Activated gamma-delta T cell treated with Interleukin-2 at 50 U/mL for 16 hours (primary cell): ENCODE data around the gene PLEKHH1.
"Not testable (repeated sequence)": the region's sequence is repeated elsewhere in the genome, so short reads cannot be mapped to it uniquely, and the experiment has no call there.

Experiments
- DNase-seq: peaks from one replicate; pipeline ENCODE4 v3.0.0-alpha.2; 2020

Gene PLEKHH1

GRCh38 chr14:67537736-67538135, 4.6 kb downstream of the PLEKHH1 start:
- no peak for DNase-seq

GRCh38 chr14:67538501-67538900, 5.4 kb downstream of the PLEKHH1 start:
- DNase-seq, result no peak

GRCh38 chr14:67539116-67539515, 6.0 kb downstream of the PLEKHH1 start:
- no peak for DNase-seq

GRCh38 chr14:67541448-67542387, 8.6 kb downstream of the PLEKHH1 start:
- peak; percentile 14 for DNase-seq

GRCh38 chr14:67542620-67543019, 9.5 kb downstream of the PLEKHH1 start:
- not testable (repeated sequence) for DNase-seq

- DNase-seq, result no peak
These were observed 11.5 kb downstream of the PLEKHH1 start for GRCh38 chr14:67544590-67544989.

- no peak for DNase-seq
These were observed 14.2 kb downstream of the PLEKHH1 start for GRCh38 chr14:67547224-67547780.

- DNase-seq, result no peak
These were observed 16.6 kb downstream of the PLEKHH1 start for GRCh38 chr14:67549734-67550133.

- no peak for DNase-seq
These were observed 18.0 kb downstream of the PLEKHH1 start for GRCh38 chr14:67551123-67551522.

- DNase-seq, result no peak
These were observed 18.9 kb downstream of the PLEKHH1 start for GRCh38 chr14:67551940-67552339.

GRCh38 chr14:67553547-67553946, 20.5 kb downstream of the PLEKHH1 start:
- DNase-seq, result no peak

GRCh38 chr14:67554341-67554740, 21.3 kb downstream of the PLEKHH1 start:
- DNase-seq, result no peak

- DNase-seq, result no peak
These were observed 22.5 kb downstream of the PLEKHH1 start for GRCh38 chr14:67555518-67556090.

GRCh38 chr14:67556671-67557070, 23.6 kb downstream of the PLEKHH1 start:
- DNase-seq, result no peak

- DNase-seq, result no peak
These were observed 24.0 kb downstream of the PLEKHH1 start for GRCh38 chr14:67557118-67557517.

- no peak for DNase-seq
These were observed 24.6 kb downstream of the PLEKHH1 start for GRCh38 chr14:67557656-67558055.

- no peak for DNase-seq
These were observed 26.5 kb downstream of the PLEKHH1 start for GRCh38 chr14:67559639-67560038.

- no peak for DNase-seq
These were observed 29.1 kb downstream of the PLEKHH1 start for GRCh38 chr14:67562025-67562775.

GRCh38 chr14:67562776-67563150, 29.7 kb downstream of the PLEKHH1 start:
- DNase-seq, result no peak

GRCh38 chr14:67564236-67564635, 31.1 kb downstream of the PLEKHH1 start:
- no peak for DNase-seq

GRCh38 chr14:67566908-67567307, 33.8 kb downstream of the PLEKHH1 start:
- no peak for DNase-seq

GRCh38 chr14:67567654-67568053, 34.6 kb downstream of the PLEKHH1 start:
- DNase-seq, result no peak

- no peak for DNase-seq
These were observed 36.0 kb downstream of the PLEKHH1 start for GRCh38 chr14:67569011-67569650.
